Liver (tissue), 3 donors: Measurements from ENCODE around the gene NABP2.

Experiments used
- CTCF ChIP-seq: fragments of 150-350 bp; IDR thresholded peaks from 2 replicates; pipeline ENCODE4 v1.5.1; 2017; ENCODE audit warnings: improper control_type of control experiment, low read depth, low read length; ENCODE audit not compliant: missing input control
- FOXA1 ChIP-seq: IDR thresholded peaks from 2 replicates; pipeline ENCODE4 v1.6.1; 2016; ENCODE audit warnings: antibody characterized with exemption
- JUND ChIP-seq, 2 donors: IDR thresholded peaks; 2 replicates each; pipeline ENCODE4 v1.6.1; 2016; ENCODE audit warnings: antibody characterized with exemption in 2 of 2
- NR2F2 ChIP-seq: IDR thresholded peaks from 2 replicates; pipeline ENCODE4 v1.6.1; 2016; ENCODE audit warnings: antibody characterized with exemption
- SP1 ChIP-seq: IDR thresholded peaks from 2 replicates; pipeline ENCODE4 v1.6.1; 2018; ENCODE audit warnings: antibody characterized with exemption, mild to moderate bottlenecking
- TAF1 ChIP-seq: conservative IDR thresholded peaks from 2 replicates; pipeline ENCODE4 v1.6.1; 2016; ENCODE audit warnings: antibody characterized with exemption, mild to moderate bottlenecking
- YY1 ChIP-seq: IDR thresholded peaks from 2 replicates; pipeline ENCODE4 v1.6.1; 2016; ENCODE audit warnings: antibody characterized with exemption, mild to moderate bottlenecking
- TF ChIP-seq, protein P1 (sequence below): IDR thresholded peaks from 2 replicates; pipeline ENCODE4 v1.6.1; 2016; ENCODE audit warnings: antibody characterized with exemption, mild to moderate bottlenecking
- TF ChIP-seq, protein P2 (sequence below): IDR thresholded peaks from 2 replicates; pipeline ENCODE4 v1.6.1; 2016; ENCODE audit warnings: antibody characterized with exemption
- TF ChIP-seq, protein P3 (sequence below): IDR thresholded peaks from 2 replicates; pipeline ENCODE4 v1.6.1; 2016; ENCODE audit warnings: antibody characterized with exemption
- donor health status: healthy.
- donor health status: healthy.

DNA sequence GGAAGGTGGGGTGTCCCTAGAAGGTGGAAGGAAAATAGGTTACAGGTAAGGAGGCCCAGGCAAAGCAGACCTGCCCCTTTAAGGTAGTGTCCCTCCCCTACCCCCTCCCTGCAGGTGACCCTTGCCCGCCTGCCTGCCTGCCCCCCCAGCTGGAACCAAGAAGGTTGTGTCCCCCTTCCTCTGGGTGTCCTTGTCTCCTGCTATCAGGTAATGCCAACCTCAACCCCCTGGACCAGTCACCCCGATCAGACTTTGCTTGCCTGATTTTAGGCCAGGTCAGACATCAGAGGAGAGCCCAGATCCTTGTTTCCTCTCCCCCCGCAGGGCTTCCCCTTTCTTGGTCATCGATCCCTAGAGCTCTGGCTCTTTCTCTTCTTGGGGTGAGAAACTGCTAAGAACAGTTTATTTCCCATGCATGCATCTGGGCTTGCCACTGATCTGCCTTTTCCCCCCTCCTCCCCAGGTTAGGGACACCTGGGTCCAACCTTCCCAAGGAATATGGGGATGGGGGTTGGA, 5.8 kb downstream of the NABP2 start, which contains the start of gene SLC39A5:
- TF ChIP-seq SP1 (no peak), TAF1 (no peak), CTCF (no peak), JUND (IDR thresholded peaks at IDR 0.05) (no peak), NR2F2 (no peak), YY1 (no peak), FOXA1 (no peak)
- TF ChIP-seq, protein P1, sequence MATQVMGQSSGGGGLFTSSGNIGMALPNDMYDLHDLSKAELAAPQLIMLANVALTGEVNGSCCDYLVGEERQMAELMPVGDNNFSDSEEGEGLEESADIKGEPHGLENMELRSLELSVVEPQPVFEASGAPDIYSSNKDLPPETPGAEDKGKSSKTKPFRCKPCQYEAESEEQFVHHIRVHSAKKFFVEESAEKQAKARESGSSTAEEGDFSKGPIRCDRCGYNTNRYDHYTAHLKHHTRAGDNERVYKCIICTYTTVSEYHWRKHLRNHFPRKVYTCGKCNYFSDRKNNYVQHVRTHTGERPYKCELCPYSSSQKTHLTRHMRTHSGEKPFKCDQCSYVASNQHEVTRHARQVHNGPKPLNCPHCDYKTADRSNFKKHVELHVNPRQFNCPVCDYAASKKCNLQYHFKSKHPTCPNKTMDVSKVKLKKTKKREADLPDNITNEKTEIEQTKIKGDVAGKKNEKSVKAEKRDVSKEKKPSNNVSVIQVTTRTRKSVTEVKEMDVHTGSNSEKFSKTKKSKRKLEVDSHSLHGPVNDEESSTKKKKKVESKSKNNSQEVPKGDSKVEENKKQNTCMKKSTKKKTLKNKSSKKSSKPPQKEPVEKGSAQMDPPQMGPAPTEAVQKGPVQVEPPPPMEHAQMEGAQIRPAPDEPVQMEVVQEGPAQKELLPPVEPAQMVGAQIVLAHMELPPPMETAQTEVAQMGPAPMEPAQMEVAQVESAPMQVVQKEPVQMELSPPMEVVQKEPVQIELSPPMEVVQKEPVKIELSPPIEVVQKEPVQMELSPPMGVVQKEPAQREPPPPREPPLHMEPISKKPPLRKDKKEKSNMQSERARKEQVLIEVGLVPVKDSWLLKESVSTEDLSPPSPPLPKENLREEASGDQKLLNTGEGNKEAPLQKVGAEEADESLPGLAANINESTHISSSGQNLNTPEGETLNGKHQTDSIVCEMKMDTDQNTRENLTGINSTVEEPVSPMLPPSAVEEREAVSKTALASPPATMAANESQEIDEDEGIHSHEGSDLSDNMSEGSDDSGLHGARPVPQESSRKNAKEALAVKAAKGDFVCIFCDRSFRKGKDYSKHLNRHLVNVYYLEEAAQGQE, result no peak
- TF ChIP-seq, protein P2, sequence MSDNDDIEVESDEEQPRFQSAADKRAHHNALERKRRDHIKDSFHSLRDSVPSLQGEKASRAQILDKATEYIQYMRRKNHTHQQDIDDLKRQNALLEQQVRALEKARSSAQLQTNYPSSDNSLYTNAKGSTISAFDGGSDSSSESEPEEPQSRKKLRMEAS, result no peak
- TF ChIP-seq, protein P3, sequence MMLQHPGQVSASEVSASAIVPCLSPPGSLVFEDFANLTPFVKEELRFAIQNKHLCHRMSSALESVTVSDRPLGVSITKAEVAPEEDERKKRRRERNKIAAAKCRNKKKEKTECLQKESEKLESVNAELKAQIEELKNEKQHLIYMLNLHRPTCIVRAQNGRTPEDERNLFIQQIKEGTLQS, result no peak
